ENCODE data around the gene ZNF213. TPM values are rescaled to one million over a fixed set of nuclear protein-coding genes. Genes with fewer than 3 reads are reported as not detected.
A peak's percentile ranks its signal among the peaks of the same experiment; 100 is the strongest.

ZNF213 gene
- total RNA-seq, 2 donors from 2014 or later = 12.2 to 16.3 TPM

- Mint-ChIP-seq H3K9me3 (no peaks in the 10 kb centered on the region), H3K4me3 (no peak overlapping the region), H3K36me3 (ENCODE audit: insufficient read depth in 2 of 2) (no peaks in the 10 kb centered on the region), H3K27me3 (ENCODE audit: low read depth) (no peaks in the 10 kb centered on the region), H3K27ac (no peak overlapping the region), H3K4me1 (ENCODE audit: low read depth) (no peaks in the 10 kb centered on the region)
- ATAC-seq (replicated peaks in 1 of 2) = no peak
- no peak for DNase-seq
Measured at GRCh38 chr16:3113765-3114479, 20.9 kb upstream of the ZNF213 start.

- DNase-seq (no peak), ATAC-seq (replicated peaks in 1 of 2) (no peak)
- Mint-ChIP-seq H3K27me3 (ENCODE audit: low read depth) (no peaks in the 10 kb centered on the region), H3K4me3 (no peak overlapping the region), H3K9me3 (no peaks in the 10 kb centered on the region), H3K27ac (no peak overlapping the region), H3K36me3 (ENCODE audit: insufficient read depth in 2 of 2) (no peaks in the 10 kb centered on the region), H3K4me1 (ENCODE audit: low read depth) (no peaks in the 10 kb centered on the region)
Measured at GRCh38 chr16:3115003-3115402, 19.8 kb upstream of the ZNF213 start.

- Mint-ChIP-seq H3K36me3 (ENCODE audit: insufficient read depth in 2 of 2) (no peaks in the 10 kb centered on the region), H3K4me1 (ENCODE audit: low read depth) (no peaks in the 10 kb centered on the region), H3K9me3 (no peaks in the 10 kb centered on the region), H3K4me3 (no peak overlapping the region), H3K27me3 (ENCODE audit: low read depth) (no peaks in the 10 kb centered on the region), H3K27ac (no peak overlapping the region)
- DNase-seq (no peak), ATAC-seq (replicated peaks in 1 of 2) (no peak)
Measured at GRCh38 chr16:3115561-3115960, 19.3 kb upstream of the ZNF213 start.

- Mint-ChIP-seq H3K27ac (no peak overlapping the region), H3K4me3 (no peak overlapping the region), H3K36me3 (ENCODE audit: insufficient read depth in 2 of 2) (no peaks in the 10 kb centered on the region), H3K4me1 (ENCODE audit: low read depth) (peaks cover 5% of the 10 kb centered on the region), H3K9me3 (no peaks in the 10 kb centered on the region), H3K27me3 (ENCODE audit: low read depth) (no peaks in the 10 kb centered on the region)
- ATAC-seq (replicated peaks in 1 of 2) (no peak), DNase-seq (no peak)
Measured at GRCh38 chr16:3118204-3118790, 16.5 kb upstream of the ZNF213 start.

- peaks cover 11% of the 10 kb centered on the region for H3K4me1 Mint-ChIP-seq (ENCODE audit: low read depth)
- ATAC-seq (replicated peaks in 1 of 2) (no peak), DNase-seq (no peak)
- no peaks in the 10 kb centered on the region for H3K9me3 Mint-ChIP-seq
- no peaks in the 10 kb centered on the region for H3K36me3 Mint-ChIP-seq (ENCODE audit: insufficient read depth in 2 of 2)
- no peaks in the 10 kb centered on the region for H3K27me3 Mint-ChIP-seq (ENCODE audit: low read depth)
- H3K4me3 Mint-ChIP-seq = no peak overlapping the region
- no peak overlapping the region for H3K27ac Mint-ChIP-seq
Measured at GRCh38 chr16:3118846-3119245, 16.0 kb upstream of the ZNF213 start.

GRCh38 chr16:3119286-3119685, 15.5 kb upstream of the ZNF213 start:
- H3K4me3 Mint-ChIP-seq = no peak overlapping the region
- H3K9me3 Mint-ChIP-seq = no peaks in the 10 kb centered on the region
- H3K36me3 Mint-ChIP-seq (ENCODE audit: insufficient read depth in 2 of 2) = no peaks in the 10 kb centered on the region
- ATAC-seq (replicated peaks in 1 of 2) (no peak), DNase-seq (no peak)
- no peaks in the 10 kb centered on the region for H3K27me3 Mint-ChIP-seq (ENCODE audit: low read depth)
- peaks cover 11% of the 10 kb centered on the region for H3K4me1 Mint-ChIP-seq (ENCODE audit: low read depth)
- H3K27ac Mint-ChIP-seq = no peak overlapping the region

- Mint-ChIP-seq H3K27me3 (ENCODE audit: low read depth) (no peaks in the 10 kb centered on the region), H3K9me3 (no peaks in the 10 kb centered on the region), H3K36me3 (ENCODE audit: insufficient read depth in 2 of 2) (no peaks in the 10 kb centered on the region), H3K27ac (no peak overlapping the region), H3K4me1 (ENCODE audit: low read depth) (peaks cover 11% of the 10 kb centered on the region), H3K4me3 (no peak overlapping the region)
- ATAC-seq (replicated peaks in 1 of 2) (no peak), DNase-seq (no peak)
Measured at GRCh38 chr16:3119701-3120408, 15.0 kb upstream of the ZNF213 start.

- H3K4me1 Mint-ChIP-seq (ENCODE audit: low read depth) = peaks cover 16% of the 10 kb centered on the region
- H3K4me3 Mint-ChIP-seq = no peak overlapping the region
- no peaks in the 10 kb centered on the region for H3K9me3 Mint-ChIP-seq
- no peak overlapping the region for H3K27ac Mint-ChIP-seq
- no peaks in the 10 kb centered on the region for H3K27me3 Mint-ChIP-seq (ENCODE audit: low read depth)
- DNase-seq (no peak), ATAC-seq (replicated peaks in 1 of 2) (no peak)
- H3K36me3 Mint-ChIP-seq (ENCODE audit: insufficient read depth in 2 of 2) = no peaks in the 10 kb centered on the region
Measured at GRCh38 chr16:3120435-3120834, 14.4 kb upstream of the ZNF213 start.

GRCh38 chr16:3121851-3122467, 12.9 kb upstream of the ZNF213 start:
- no peak for DNase-seq
- no peaks in the 10 kb centered on the region for H3K27me3 Mint-ChIP-seq (ENCODE audit: low read depth)
- no peak overlapping the region for H3K27ac Mint-ChIP-seq
- no peak for ATAC-seq (replicated peaks in 1 of 2)
- peaks cover 22% of the 10 kb centered on the region for H3K4me1 Mint-ChIP-seq (ENCODE audit: low read depth)
- no peaks in the 10 kb centered on the region for H3K36me3 Mint-ChIP-seq (ENCODE audit: insufficient read depth in 2 of 2)
- H3K4me3 Mint-ChIP-seq = no peak overlapping the region
- no peaks in the 10 kb centered on the region for H3K9me3 Mint-ChIP-seq

- peaks cover 28% of the 10 kb centered on the region for H3K4me1 Mint-ChIP-seq (ENCODE audit: low read depth)
- no peak for ATAC-seq (replicated peaks in 1 of 2)
- DNase-seq = no peak
- H3K9me3 Mint-ChIP-seq = no peaks in the 10 kb centered on the region
- H3K4me3 Mint-ChIP-seq = peak overlapping the region; percentile 98 to 99
- H3K36me3 Mint-ChIP-seq (ENCODE audit: insufficient read depth in 2 of 2) = peaks cover 0 to 3% of the 10 kb centered on the region in 2 donors
- peak overlapping the region; percentile 74 for H3K27ac Mint-ChIP-seq
- H3K27me3 Mint-ChIP-seq (ENCODE audit: low read depth) = no peaks in the 10 kb centered on the region
Measured at GRCh38 chr16:3122926-3123570, 11.8 kb upstream of the ZNF213 start.

- Mint-ChIP-seq H3K36me3 (ENCODE audit: insufficient read depth in 2 of 2) (peaks cover 0 to 3% of the 10 kb centered on the region in 2 donors), H3K4me3 (peak overlapping the region; percentile 98 to 99), H3K4me1 (ENCODE audit: low read depth) (peaks cover 37% of the 10 kb centered on the region), H3K9me3 (no peaks in the 10 kb centered on the region), H3K27ac (peak overlapping the region; percentile 74), H3K27me3 (ENCODE audit: low read depth) (no peaks in the 10 kb centered on the region)
- DNase-seq (peak; percentile 97 to 99), ATAC-seq (replicated peaks in 1 of 2) (peak; percentile 89 to 91)
Measured at GRCh38 chr16:3123986-3124886, 10.6 kb upstream of the ZNF213 start.

GRCh38 chr16:3127745-3128144, 7.1 kb upstream of the ZNF213 start:
- peaks cover 55% of the 10 kb centered on the region for H3K4me1 Mint-ChIP-seq (ENCODE audit: low read depth)
- ATAC-seq (replicated peaks in 1 of 2) (no peak), DNase-seq (no peak)
- H3K27ac Mint-ChIP-seq = peak overlapping the region; percentile 25
- H3K4me3 Mint-ChIP-seq = peak overlapping the region; percentile 24 to 34
- H3K36me3 Mint-ChIP-seq (ENCODE audit: insufficient read depth in 2 of 2) = peaks cover 0 to 9% of the 10 kb centered on the region in 2 donors
- H3K9me3 Mint-ChIP-seq = no peaks in the 10 kb centered on the region
- no peaks in the 10 kb centered on the region for H3K27me3 Mint-ChIP-seq (ENCODE audit: low read depth)

Data from activated T-cell treated with anti-CD3 and anti-CD28 coated beads, Interleukin-2, amount 50 U/mL, for 72 hours (primary cell).